ENCODE measurements around the gene STXBP5. TPM values are rescaled to one million over a fixed set of nuclear protein-coding genes. Genes with fewer than 3 reads are reported as not detected.

Gene STXBP5
- total and polyA plus RNA-seq, 2 of the 13 experiments (the other 11 are each of a cell fraction or from before 2014, with no cell fraction given), result 8.8 to 19.4 TPM

GRCh38 chr6:147207351-147207750, 3.1 kb downstream of the STXBP5 start (continued):
- TF ChIP-seq TIGD3 (CRISPR knock-in tag; IDR thresholded peaks at IDR 0.05; ENCODE audit: borderline replicate concordance) (no peak), SRSF9 (IDR thresholded peaks at IDR 0.05; ENCODE audit: borderline replicate concordance, insufficient read depth, low read depth, low read length, poor library complexity, severe bottlenecking) (no peak), MTA1 (CRISPR knock-in tag; IDR thresholded peaks at IDR 0.05; ENCODE audit: borderline replicate concordance) (no peak)

GRCh38 chr6:147207837-147208754, 3.9 kb downstream of the STXBP5 start:
- Histone ChIP-seq H3K4me1 (ENCODE audit: insufficient read depth, low read length) (peaks cover 21% of the 10 kb centered on the region), H2AFZ (ENCODE audit: low read length) (no peak overlapping the region), H3K4me2 (ENCODE audit: low read depth, low read length) (no peak overlapping the region), H3K9me3 (ENCODE audit: low read length) (no peaks in the 10 kb centered on the region), H3K36me3 (replicated peaks in 1 of 2; ENCODE audit: control insufficient read depth in 1 of 2, insufficient read depth in 2 of 2, low read length in 2 of 2) (no peaks in the 10 kb centered on the region; a peak in 1 of 5 replicates), H3K79me2 (ENCODE audit: insufficient read depth, low read length) (peaks cover 26% of the 10 kb centered on the region), H3K4me3 (replicated peaks in 1 of 3; ENCODE audit: insufficient read depth in 1 of 3, low read depth in 2 of 3, low read length in 3 of 3) (no peak overlapping the region), H3K27ac (ENCODE audit: extremely low read length, insufficient read depth, low read length) (no peak overlapping the region), H3K27me3 (ENCODE audit: control insufficient read depth in 1 of 2, insufficient read depth in 2 of 2, low read length in 2 of 2) (no peaks in the 10 kb centered on the region; a peak in 1 of 5 replicates), H4K20me1 (ENCODE audit: insufficient read depth, low read length) (no peaks in the 10 kb centered on the region; the same call in 1 of the 2 replicates), H3K9ac (ENCODE audit: insufficient read depth, low read depth, low read length) (no peak overlapping the region)
- no peak for ATAC-seq
- TF ChIP-seq, protein P1, sequence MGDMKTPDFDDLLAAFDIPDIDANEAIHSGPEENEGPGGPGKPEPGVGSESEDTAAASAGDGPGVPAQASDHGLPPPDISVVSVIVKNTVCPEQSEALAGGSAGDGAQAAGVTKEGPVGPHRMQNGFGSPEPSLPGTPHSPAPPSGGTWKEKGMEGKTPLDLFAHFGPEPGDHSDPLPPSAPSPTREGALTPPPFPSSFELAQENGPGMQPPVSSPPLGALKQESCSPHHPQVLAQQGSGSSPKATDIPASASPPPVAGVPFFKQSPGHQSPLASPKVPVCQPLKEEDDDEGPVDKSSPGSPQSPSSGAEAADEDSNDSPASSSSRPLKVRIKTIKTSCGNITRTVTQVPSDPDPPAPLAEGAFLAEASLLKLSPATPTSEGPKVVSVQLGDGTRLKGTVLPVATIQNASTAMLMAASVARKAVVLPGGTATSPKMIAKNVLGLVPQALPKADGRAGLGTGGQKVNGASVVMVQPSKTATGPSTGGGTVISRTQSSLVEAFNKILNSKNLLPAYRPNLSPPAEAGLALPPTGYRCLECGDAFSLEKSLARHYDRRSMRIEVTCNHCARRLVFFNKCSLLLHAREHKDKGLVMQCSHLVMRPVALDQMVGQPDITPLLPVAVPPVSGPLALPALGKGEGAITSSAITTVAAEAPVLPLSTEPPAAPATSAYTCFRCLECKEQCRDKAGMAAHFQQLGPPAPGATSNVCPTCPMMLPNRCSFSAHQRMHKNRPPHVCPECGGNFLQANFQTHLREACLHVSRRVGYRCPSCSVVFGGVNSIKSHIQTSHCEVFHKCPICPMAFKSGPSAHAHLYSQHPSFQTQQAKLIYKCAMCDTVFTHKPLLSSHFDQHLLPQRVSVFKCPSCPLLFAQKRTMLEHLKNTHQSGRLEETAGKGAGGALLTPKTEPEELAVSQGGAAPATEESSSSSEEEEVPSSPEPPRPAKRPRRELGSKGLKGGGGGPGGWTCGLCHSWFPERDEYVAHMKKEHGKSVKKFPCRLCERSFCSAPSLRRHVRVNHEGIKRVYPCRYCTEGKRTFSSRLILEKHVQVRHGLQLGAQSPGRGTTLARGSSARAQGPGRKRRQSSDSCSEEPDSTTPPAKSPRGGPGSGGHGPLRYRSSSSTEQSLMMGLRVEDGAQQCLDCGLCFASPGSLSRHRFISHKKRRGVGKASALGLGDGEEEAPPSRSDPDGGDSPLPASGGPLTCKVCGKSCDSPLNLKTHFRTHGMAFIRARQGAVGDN (CRISPR knock-in tag; IDR thresholded peaks at IDR 0.05), result no peak
- no peak for TF ChIP-seq PITX1 (CRISPR knock-in tag; IDR thresholded peaks at IDR 0.05)
- no peak for TF ChIP-seq ZSCAN20 (CRISPR knock-in tag; IDR thresholded peaks at IDR 0.05; ENCODE audit: borderline replicate concordance)
- no peak for TF ChIP-seq CREB1 (IDR thresholded peaks at IDR 0.05)
- no peak for TF ChIP-seq CREB1 (CRISPR knock-in tag; IDR thresholded peaks at IDR 0.05)
- in situ Hi-C loops (cut with HindIII; ENCODE audit: extremely low pct_ligation_motif_present, low pct_unique_long_range_greater_than_20kb) (loop anchor here (10.0 kb wide), 2 partner anchors 223 to 303 kb away; no protein-coding TSS in a partner anchor), intact Hi-C loops (cut with micrococcal nuclease; ENCODE audit: unreplicated experiment) (no loop called here)
- 98% methylated on average over 4 of the region's 4 CpGs for WGBS (ENCODE audit: low lambda C conversion rate)
- ChIA-PET POLR2A (no interaction called here), CTCF (ENCODE audit: low intra/inter-chr PET ratio, low total read pairs) (no interaction called here)
- no TSS peak for BruUV-seq (replicated peaks)
- no peak for DNase-seq (ENCODE audit: low spot score)
- FAIRE-seq, result no peak
